Natural killer cell (primary cell): ENCODE measurements around the gene DGKK. TPM values are rescaled to one million over a fixed set of nuclear protein-coding genes. Genes with fewer than 3 reads are reported as not detected.

ENCODE experiments used
- ATAC-seq, 3 donors: fragments of 150-1000 bp in 2 of 3; fragments of 200-7000 bp in 1 of 3; cut with Tn5 transposase; 1 replicate in 1 of 3; 2 replicates in 2 of 3; pipeline ENCODE4 v1.10.0; 2021; ENCODE audit warnings: mild to moderate bottlenecking in 2 of 3, moderate library complexity in 2 of 3
- DNase-seq, 2 donors: peaks; one replicate each; pipeline versions ENCODE4 v3.0.0 to v3.0.0-alpha.2; 2013 to 2021; ENCODE audit warnings: mixed read lengths in 1 of 2
- H3K27ac ChIP-seq: one replicate; pipeline ENCODE4 v1.5.1; 2013; ENCODE audit warnings: mild to moderate bottlenecking, low read length
- H3K27me3 ChIP-seq: one replicate; pipeline ENCODE4 v1.6.1; 2013; ENCODE audit warnings: low read length; ENCODE audit not compliant: control insufficient read depth, insufficient read depth
- H3K36me3 ChIP-seq: one replicate; pipeline ENCODE4 v1.6.1; 2013; ENCODE audit warnings: low read length; ENCODE audit not compliant: control insufficient read depth, insufficient read depth
- H3K4me1 ChIP-seq: one replicate; pipeline ENCODE4 v1.6.1; 2013; ENCODE audit warnings: low read length; ENCODE audit not compliant: control insufficient read depth, insufficient read depth
- H3K4me3 ChIP-seq: one replicate; pipeline ENCODE4 v1.5.1; 2013; ENCODE audit warnings: low read length
- H3K9me3 ChIP-seq: one replicate; pipeline ENCODE4 v1.6.1; 2013; ENCODE audit warnings: low read length; ENCODE audit not compliant: control insufficient read depth, insufficient read depth
- H3K27ac Mint-ChIP-seq, 2 donors: one replicate each; pipeline ENCODE4 v1.8.0; 2022; ENCODE audit warnings: mild to moderate bottlenecking in 2 of 2, mixed read lengths in 2 of 2, moderate library complexity in 1 of 2
- H3K27me3 Mint-ChIP-seq, 2 donors: one replicate each; pipeline ENCODE4 v1.8.0; 2022; ENCODE audit warnings: low read depth in 2 of 2, mixed read lengths in 2 of 2
- H3K36me3 Mint-ChIP-seq: one replicate; pipeline ENCODE4 v1.8.0; 2022; ENCODE audit warnings: mixed read lengths
- H3K4me1 Mint-ChIP-seq, 2 donors: one replicate each; pipeline ENCODE4 v1.8.0; 2022; ENCODE audit warnings: mixed read lengths in 2 of 2
- H3K4me3 Mint-ChIP-seq: one replicate; pipeline ENCODE4 v1.8.0; 2022; ENCODE audit warnings: mild to moderate bottlenecking, moderate library complexity, mixed read lengths
- H3K9me3 Mint-ChIP-seq, 2 donors: one replicate each; pipeline ENCODE4 v1.8.0; 2022; ENCODE audit warnings: mixed read lengths in 2 of 2
- WGBS: methylation state at CpG from one replicate; pipeline ENCODE4 v1.1.7; 2013; ENCODE audit warnings: missing lambda C conversion rate; ENCODE audit not compliant: insufficient coverage; 5-methylcytosine and 5-hydroxymethylcytosine counted together
- intact Hi-C: fragments of 100-400 bp; cut with micrococcal nuclease; formaldehyde crosslinking; loops from one replicate; pipeline ENCODE4 v1.14.2; 2022
- total RNA-seq, 4 donors: library from RNA; stranded (reverse); fragments of 120-200 nt in 1 of 4; gene quantifications; one replicate each; pipeline versions ENCODE4 v1.2.3 to v1.2.4, GENCODE V29; 2013 to 2022
- TF ChIP-seq, protein P1 (sequence below): fragments of 200-600 bp; IDR thresholded peaks from one replicate; pipeline ENCODE4 v1.8.0; 2022; ENCODE audit warnings: antibody characterized with exemption

The DGKK gene
- total RNA-seq, 3 donors from 2014 or later (not counting 1 experiment from before 2014, with no cell fraction given), result 8.8 to 11.4 (median 9.7) TPM

DNA sequence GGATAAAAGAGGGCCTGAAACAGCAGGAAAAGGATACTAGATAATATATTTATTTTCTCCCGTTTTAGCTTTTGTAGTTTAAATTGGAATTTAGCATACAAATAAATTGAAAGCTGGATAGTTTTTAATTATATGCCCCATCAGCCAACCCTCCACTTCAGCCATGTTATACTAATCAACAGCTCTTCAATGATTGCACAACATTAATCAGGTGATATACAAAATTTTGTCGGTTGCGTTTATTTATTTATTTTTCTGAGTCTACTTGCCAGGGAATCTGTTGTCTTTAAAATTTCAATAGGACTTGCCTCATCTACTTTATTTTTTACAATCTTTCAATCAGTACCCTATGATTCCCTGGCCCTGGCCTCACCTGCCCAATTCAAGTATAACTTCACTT, 12.1 kb downstream of the DGKK start:
- H3K27me3 Mint-ChIP-seq, result peaks cover 2 to 44% of the 10 kb centered on the region in 2 donors
- no peak overlapping the region for H3K4me3 Mint-ChIP-seq
- peaks cover 0 to 12% of the 10 kb centered on the region in 2 donors for H3K4me1 Mint-ChIP-seq
- WGBS, result 100% methylated on average over 2 of the region's 3 CpGs
- intact Hi-C loops, result no loop called here
- H3K36me3 ChIP-seq, result no peaks in the 10 kb centered on the region
- no peaks in the 10 kb centered on the region for H3K27me3 ChIP-seq
- H3K27ac Mint-ChIP-seq, result no peak overlapping the region
- TF ChIP-seq, protein P1, sequence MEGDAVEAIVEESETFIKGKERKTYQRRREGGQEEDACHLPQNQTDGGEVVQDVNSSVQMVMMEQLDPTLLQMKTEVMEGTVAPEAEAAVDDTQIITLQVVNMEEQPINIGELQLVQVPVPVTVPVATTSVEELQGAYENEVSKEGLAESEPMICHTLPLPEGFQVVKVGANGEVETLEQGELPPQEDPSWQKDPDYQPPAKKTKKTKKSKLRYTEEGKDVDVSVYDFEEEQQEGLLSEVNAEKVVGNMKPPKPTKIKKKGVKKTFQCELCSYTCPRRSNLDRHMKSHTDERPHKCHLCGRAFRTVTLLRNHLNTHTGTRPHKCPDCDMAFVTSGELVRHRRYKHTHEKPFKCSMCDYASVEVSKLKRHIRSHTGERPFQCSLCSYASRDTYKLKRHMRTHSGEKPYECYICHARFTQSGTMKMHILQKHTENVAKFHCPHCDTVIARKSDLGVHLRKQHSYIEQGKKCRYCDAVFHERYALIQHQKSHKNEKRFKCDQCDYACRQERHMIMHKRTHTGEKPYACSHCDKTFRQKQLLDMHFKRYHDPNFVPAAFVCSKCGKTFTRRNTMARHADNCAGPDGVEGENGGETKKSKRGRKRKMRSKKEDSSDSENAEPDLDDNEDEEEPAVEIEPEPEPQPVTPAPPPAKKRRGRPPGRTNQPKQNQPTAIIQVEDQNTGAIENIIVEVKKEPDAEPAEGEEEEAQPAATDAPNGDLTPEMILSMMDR, result no peak
- no peaks in the 10 kb centered on the region for H3K36me3 Mint-ChIP-seq
- H3K4me1 ChIP-seq, result no peaks in the 10 kb centered on the region
- no peaks in the 10 kb centered on the region for H3K9me3 Mint-ChIP-seq
- no peaks in the 10 kb centered on the region for H3K9me3 ChIP-seq
- H3K27ac ChIP-seq, result no peak overlapping the region
- no peak overlapping the region for H3K4me3 ChIP-seq
- no peak for ATAC-seq
- no peak for DNase-seq

DNA sequence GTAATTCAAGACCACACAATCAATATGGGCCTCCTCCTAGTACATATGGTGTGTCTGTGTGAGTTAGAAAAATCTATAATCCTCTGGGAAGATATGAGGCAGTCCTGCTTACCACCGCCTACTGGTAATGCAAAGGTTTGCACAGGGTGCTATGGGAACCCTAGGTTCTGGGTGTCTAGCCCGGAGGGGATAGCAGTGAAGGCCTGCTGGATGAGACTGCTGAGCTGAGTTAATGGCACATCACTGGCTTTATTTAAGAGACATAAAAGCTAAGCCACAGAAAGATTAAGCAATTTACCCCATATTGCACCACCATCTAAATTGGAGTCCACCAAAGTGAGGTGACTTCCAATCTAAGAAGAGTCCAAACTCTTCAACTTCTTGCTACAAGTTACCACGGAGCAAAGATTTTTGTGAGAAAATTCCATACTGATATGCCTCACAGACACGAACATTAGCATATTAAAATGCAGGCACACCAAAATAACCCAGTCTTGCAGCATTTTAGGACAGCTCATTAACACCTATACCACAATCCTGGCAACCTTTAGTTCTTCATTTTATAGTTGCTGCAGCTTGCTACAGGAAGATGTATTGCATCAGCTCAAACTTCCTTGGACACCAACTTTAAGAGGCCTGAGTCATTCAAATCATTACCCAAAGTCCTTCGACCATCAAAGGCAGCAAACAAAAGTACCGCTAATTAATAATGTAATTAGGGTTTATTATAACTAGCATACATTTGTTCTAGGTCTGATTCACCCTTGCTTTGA, 13.7 kb downstream of the DGKK start:
- WGBS, result 77% methylated on average over 3 of the region's 6 CpGs
- H3K4me3 ChIP-seq, result no peak overlapping the region
- H3K36me3 ChIP-seq, result no peaks in the 10 kb centered on the region
- TF ChIP-seq, protein P1, result no peak
- Mint-ChIP-seq H3K4me1 (peaks cover 0 to 18% of the 10 kb centered on the region in 2 donors), H3K27ac (no peak overlapping the region), H3K27me3 (peaks cover 0 to 38% of the 10 kb centered on the region in 2 donors), H3K36me3 (no peaks in the 10 kb centered on the region), H3K4me3 (no peak overlapping the region), H3K9me3 (no peaks in the 10 kb centered on the region)
- intact Hi-C loops, result no loop called here
- no peaks in the 10 kb centered on the region for H3K9me3 ChIP-seq
- no peak for DNase-seq
- H3K4me1 ChIP-seq, result no peaks in the 10 kb centered on the region
- no peak overlapping the region for H3K27ac ChIP-seq
- ATAC-seq, result peak in 2 of 3 donors; percentile 26 to 46
- no peaks in the 10 kb centered on the region for H3K27me3 ChIP-seq

DNA sequence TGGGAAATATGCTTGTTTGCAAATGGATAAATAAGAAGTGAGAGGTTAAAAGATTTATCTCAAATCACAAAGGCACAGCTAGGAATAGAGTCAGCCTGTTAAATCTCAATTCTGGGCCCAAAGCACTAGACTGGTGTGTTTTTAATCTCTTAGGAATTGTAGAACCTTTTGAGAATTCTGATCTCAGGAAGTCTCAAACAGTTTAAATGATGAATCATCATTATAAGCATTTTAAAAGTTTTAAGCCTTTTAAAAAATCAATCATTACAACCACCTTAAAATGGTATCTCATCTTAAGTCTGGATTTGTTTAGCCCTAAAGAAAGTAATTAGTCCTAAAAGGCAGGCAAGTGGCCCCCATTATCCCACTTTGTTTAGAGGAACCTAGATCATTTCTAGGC, 17.8 kb downstream of the DGKK start:
- H3K27ac Mint-ChIP-seq, result no peak overlapping the region
- no peaks in the 10 kb centered on the region for H3K36me3 Mint-ChIP-seq
- peaks cover 0 to 31% of the 10 kb centered on the region in 2 donors for H3K27me3 Mint-ChIP-seq
- no peaks in the 10 kb centered on the region for H3K9me3 Mint-ChIP-seq
- H3K36me3 ChIP-seq, result no peaks in the 10 kb centered on the region
- intact Hi-C loops, result no loop called here
- ATAC-seq (no peak), DNase-seq (no peak)
- peaks cover 0 to 27% of the 10 kb centered on the region in 2 donors for H3K4me1 Mint-ChIP-seq
- H3K4me3 ChIP-seq, result no peak overlapping the region
- no peak overlapping the region for H3K4me3 Mint-ChIP-seq
- no peak overlapping the region for H3K27ac ChIP-seq
- TF ChIP-seq, protein P1, result no peak
- no peaks in the 10 kb centered on the region for H3K9me3 ChIP-seq
- H3K4me1 ChIP-seq, result no peaks in the 10 kb centered on the region
- H3K27me3 ChIP-seq, result no peaks in the 10 kb centered on the region

DNA sequence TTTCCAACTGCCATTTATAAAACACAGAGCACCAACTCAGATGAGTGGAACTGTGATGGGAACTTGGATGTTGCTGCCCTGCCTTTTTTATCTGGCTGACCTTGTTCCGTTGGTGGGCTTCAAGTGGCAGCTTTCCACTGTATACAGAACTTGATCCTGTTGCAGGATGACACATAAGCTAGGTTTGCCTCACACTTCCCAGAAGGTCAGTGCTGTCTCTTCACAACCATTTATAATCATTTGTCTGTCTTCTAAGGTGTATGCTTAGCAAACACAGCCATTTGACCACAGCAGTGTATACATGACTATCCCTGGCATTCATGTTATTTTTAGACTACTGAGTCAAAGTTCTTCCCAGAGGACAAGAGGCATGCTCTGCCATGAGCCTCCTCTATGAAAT, 20.3 kb downstream of the DGKK start:
- intact Hi-C loops, result no loop called here
- TF ChIP-seq, protein P1, result no peak

More for the DNA sequence above, 20.3 kb downstream of the DGKK start:
- Histone ChIP-seq H3K9me3 (no peaks in the 10 kb centered on the region), H3K36me3 (no peaks in the 10 kb centered on the region), H3K27me3 (no peaks in the 10 kb centered on the region), H3K4me1 (no peaks in the 10 kb centered on the region), H3K4me3 (no peak overlapping the region), H3K27ac (no peak overlapping the region)
- no peak overlapping the region for H3K4me3 Mint-ChIP-seq
- DNase-seq (no peak), ATAC-seq (no peak)
- H3K4me1 Mint-ChIP-seq, result peaks cover 0 to 20% of the 10 kb centered on the region in 2 donors
- WGBS, result 73% methylated on average over 1 of the region's 1 CpG
- H3K27me3 Mint-ChIP-seq, result peaks cover 0 to 37% of the 10 kb centered on the region in 2 donors
- H3K27ac Mint-ChIP-seq, result no peak overlapping the region
- no peaks in the 10 kb centered on the region for H3K9me3 Mint-ChIP-seq
- no peaks in the 10 kb centered on the region for H3K36me3 Mint-ChIP-seq
